ENCODE data around the gene CXorf49. TPM values are rescaled to one million over a fixed set of nuclear protein-coding genes. Genes with fewer than 3 reads are reported as not detected.
A peak's percentile ranks its signal among the peaks of the same experiment; 100 is the strongest.
"Not testable (repeated sequence)": the region's sequence is repeated elsewhere in the genome, so short reads cannot be mapped to it uniquely, and the experiment has no call there.

The CXorf49 gene
- total RNA-seq (not detected), polyA plus RNA-seq (not detected)
- long read RNA-seq, donor 1, partial matches to known transcripts: 0 of 24 reads
- long read RNA-seq, donor 1, other reads (novel, unspliced or antisense): 24 of 24 reads
- long read RNA-seq, donor 2: 0 reads
- long read RNA-seq, donor 3: 0 reads
- long read RNA-seq, donor 4: 0 reads
- long read RNA-seq, donor 5: 0 reads
- long read RNA-seq, donor 6: 0 reads
- long read RNA-seq, donor 7: 0 reads
- long read RNA-seq, donor 8: 0 reads
- long read RNA-seq, donor 9: 0 reads
- long read RNA-seq, donor 10: 0 reads

- H3K4me1 ChIP-seq (replicated peaks in 1 of 2); H3K4me3 ChIP-seq; DNase-seq; H3K36me3 ChIP-seq (replicated peaks in 1 of 2); H3K27me3 ChIP-seq; H3K9me3 ChIP-seq (replicated peaks in 1 of 3); intact Hi-C loops (cut with DNase I); H3K27ac ChIP-seq: not testable (repeated sequence)
- WGBS, 4 donors: no CpG with 5 or more reads among the region's 30 CpGs
Measured at GRCh38 chrX:71718185-71718584, at the start of gene CXorf49. CXorf49 (minus strand) TSS chrX:71718285; CDS start chrX:71718151, 134 bp downstream.

GRCh38 chrX:71767134-71767533 lies 49.0 kb upstream of the CXorf49 start:
- DNase-seq; H3K4me3 ChIP-seq; H3K27ac ChIP-seq; H3K9me3 ChIP-seq (replicated peaks in 1 of 3); H3K27me3 ChIP-seq; H3K36me3 ChIP-seq (replicated peaks in 1 of 2); H3K4me1 ChIP-seq (replicated peaks in 1 of 2); intact Hi-C loops (cut with DNase I): not testable (repeated sequence)
- WGBS, 4 donors: no CpG with 5 or more reads among the region's 14 CpGs

DNA sequence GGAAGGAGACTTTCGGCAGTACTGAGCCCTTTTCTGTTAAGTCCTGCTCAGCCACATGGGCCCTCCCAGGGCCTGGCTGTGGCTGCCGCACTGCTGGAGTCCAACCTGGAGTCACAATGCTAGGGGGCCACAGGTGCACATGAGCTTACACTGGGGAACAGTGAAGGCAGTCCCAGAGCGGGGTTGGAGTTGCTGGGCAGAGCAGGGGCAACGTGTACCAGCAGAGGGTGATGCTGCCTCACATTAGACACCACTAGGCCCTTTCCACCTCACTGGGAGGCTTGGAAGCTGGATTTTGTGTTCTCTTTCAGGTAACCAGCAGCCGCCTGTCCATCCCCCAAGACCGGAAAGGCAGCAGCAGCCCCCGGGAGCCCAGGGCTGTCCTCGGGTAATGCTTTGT lies 47.5 kb upstream of the CXorf49 start:
- intact Hi-C loops (cut with DNase I); H3K27me3 ChIP-seq; H3K27ac ChIP-seq; H3K36me3 ChIP-seq (replicated peaks in 1 of 2); H3K4me1 ChIP-seq (replicated peaks in 1 of 2); DNase-seq; H3K4me3 ChIP-seq; H3K9me3 ChIP-seq (replicated peaks in 1 of 3): not testable (repeated sequence)
- no CpG with 5 or more reads among the region's 8 CpGs for WGBS, 4 donors

DNA sequence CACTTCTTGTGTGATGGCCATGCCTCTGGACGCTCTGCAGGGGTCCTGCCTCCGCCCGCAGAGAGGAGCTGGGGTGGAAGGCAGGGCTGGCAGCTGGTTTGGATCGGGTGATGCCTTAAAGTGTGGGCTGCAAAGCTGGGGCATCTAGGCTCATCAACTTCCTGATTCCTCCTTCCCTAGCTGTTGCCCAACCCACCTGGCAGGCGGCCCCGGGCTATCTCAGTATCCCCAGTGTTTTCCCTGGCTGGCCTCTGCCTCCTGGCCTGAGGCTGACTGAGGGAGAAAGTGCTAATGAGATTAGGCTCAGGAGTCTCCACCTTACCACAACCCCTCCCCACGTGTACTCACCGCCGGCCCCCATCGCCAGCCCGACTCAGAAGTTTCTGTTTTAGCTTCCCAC lies 46.7 kb upstream of the CXorf49 start:
- DNase-seq; intact Hi-C loops (cut with DNase I); H3K4me1 ChIP-seq (replicated peaks in 1 of 2); H3K9me3 ChIP-seq (replicated peaks in 1 of 3); H3K36me3 ChIP-seq (replicated peaks in 1 of 2); H3K27me3 ChIP-seq; H3K4me3 ChIP-seq; H3K27ac ChIP-seq: not testable (repeated sequence)
- WGBS, 4 donors: no CpG with 5 or more reads among the region's 11 CpGs

DNA sequence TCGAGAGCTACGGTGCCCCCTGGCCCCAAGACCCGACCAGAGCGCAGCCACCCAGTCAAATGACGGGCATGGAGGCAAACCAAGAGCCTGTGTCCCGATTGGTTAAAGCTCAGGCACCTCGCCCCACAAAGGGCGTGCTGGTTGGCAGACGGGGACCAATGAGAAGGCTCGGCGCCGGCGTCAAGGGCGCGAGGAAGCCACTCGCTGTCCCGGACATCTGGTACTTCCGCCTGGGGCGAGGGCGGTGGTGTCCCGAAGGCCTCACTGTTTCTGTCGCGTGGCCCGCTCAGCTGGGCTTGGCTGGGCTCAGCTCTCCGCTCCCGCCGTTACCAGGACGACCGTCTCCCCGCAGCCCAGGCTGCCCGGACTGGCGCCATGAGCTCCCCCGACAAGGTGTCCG lies 45.0 kb upstream of the CXorf49 start, which contains the start of gene CXorf49B:
CXorf49B (plus strand) TSS at position 301 of the 400 bp plus-strand sequence; CDS start at position 376, 75 bp downstream.
- H3K4me1 ChIP-seq (replicated peaks in 1 of 2); H3K27ac ChIP-seq; H3K4me3 ChIP-seq; H3K27me3 ChIP-seq; intact Hi-C loops (cut with DNase I); H3K9me3 ChIP-seq (replicated peaks in 1 of 3); DNase-seq; H3K36me3 ChIP-seq (replicated peaks in 1 of 2): not testable (repeated sequence)
- no CpG with 5 or more reads among the region's 34 CpGs for WGBS, 4 donors

DNA sequence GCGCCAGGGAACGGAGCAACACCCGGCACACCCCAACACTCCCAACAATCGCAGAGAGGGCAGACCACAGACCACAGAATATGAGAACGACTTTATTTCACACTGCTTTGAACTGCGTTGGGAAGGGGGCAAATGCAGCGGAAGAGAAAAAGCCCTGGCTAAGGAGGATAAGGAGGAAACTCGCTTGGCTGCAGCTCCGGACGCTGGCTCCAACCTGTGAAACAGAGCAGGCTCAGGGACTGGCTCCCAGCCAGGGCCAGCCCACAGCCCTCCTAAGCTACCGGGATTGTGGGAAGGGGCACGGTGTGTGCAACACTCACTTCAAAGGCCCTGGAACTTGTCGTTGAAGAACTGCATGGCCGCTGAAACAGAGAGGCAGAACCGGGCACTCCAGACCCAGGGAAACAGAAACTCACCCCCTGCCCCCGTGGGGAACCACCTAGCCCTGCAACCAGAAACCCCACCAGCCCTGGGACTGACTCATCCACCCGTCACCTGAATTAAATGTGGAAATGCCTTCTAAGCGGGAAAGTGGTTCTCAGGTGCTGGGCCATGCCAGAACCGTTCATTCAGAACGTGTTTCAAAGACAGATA lies 42.7 kb upstream of the CXorf49 start:
- H3K9me3 ChIP-seq (replicated peaks in 1 of 3); H3K27me3 ChIP-seq; H3K36me3 ChIP-seq (replicated peaks in 1 of 2); DNase-seq; H3K27ac ChIP-seq; H3K4me3 ChIP-seq; intact Hi-C loops (cut with DNase I); H3K4me1 ChIP-seq (replicated peaks in 1 of 2): not testable (repeated sequence)
- no CpG with 5 or more reads among the region's 20 CpGs for WGBS, 4 donors

DNA sequence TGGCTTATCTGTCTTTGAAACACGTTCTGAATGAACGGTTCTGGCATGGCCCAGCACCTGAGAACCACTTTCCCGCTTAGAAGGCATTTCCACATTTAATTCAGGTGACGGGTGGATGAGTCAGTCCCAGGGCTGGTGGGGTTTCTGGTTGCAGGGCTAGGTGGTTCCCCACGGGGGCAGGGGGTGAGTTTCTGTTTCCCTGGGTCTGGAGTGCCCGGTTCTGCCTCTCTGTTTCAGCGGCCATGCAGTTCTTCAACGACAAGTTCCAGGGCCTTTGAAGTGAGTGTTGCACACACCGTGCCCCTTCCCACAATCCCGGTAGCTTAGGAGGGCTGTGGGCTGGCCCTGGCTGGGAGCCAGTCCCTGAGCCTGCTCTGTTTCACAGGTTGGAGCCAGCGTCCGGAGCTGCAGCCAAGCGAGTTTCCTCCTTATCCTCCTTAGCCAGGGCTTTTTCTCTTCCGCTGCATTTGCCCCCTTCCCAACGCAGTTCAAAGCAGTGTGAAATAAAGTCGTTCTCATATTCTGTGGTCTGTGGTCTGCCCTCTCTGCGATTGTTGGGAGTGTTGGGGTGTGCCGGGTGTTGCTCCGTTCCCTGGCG lies 2.3 kb upstream of the CXorf49 start:
- no CpG with 5 or more reads among the region's 20 CpGs for WGBS, 4 donors
- H3K36me3 ChIP-seq (replicated peaks in 1 of 2); H3K4me3 ChIP-seq; H3K27ac ChIP-seq; DNase-seq; intact Hi-C loops (cut with DNase I); H3K9me3 ChIP-seq (replicated peaks in 1 of 3); H3K27me3 ChIP-seq; H3K4me1 ChIP-seq (replicated peaks in 1 of 2): not testable (repeated sequence)

DNA sequence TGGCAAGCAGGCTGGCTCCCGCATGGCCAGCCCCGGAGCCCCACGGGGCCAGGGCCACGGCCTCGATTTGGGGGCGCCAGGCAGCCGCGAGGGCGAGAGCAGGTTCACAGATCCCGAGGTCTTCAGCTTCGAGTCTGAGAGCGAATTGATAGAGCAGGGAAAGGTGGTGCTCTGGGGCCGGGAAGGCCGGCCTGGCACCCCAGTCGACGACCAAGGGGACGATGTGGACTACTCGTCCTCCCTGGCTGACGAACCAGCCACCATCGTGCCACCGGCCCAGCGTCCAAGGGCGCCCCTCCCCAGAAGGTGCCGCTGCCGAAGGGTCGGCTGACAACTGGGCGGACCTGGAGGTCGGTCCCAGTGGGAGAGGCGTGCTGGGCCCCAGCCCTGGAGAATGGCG lies 1.1 kb upstream of the CXorf49 start:
- H3K4me3 ChIP-seq; H3K27ac ChIP-seq; H3K4me1 ChIP-seq (replicated peaks in 1 of 2); H3K27me3 ChIP-seq; H3K9me3 ChIP-seq (replicated peaks in 1 of 3); H3K36me3 ChIP-seq (replicated peaks in 1 of 2); intact Hi-C loops (cut with DNase I): not testable (repeated sequence)
- DNase-seq: peak in 2 of 7 donors; percentile 0 to 2
- WGBS, 4 donors: 65 to 87% methylated on average over 7 to 9 of the region's 30 CpGs; no CpG with 5 or more reads in 2 of the 4 donors

- intact Hi-C loops (cut with DNase I); H3K4me1 ChIP-seq (replicated peaks in 1 of 2); H3K4me3 ChIP-seq; DNase-seq; H3K27ac ChIP-seq; H3K36me3 ChIP-seq (replicated peaks in 1 of 2); H3K27me3 ChIP-seq; H3K9me3 ChIP-seq (replicated peaks in 1 of 3): not testable (repeated sequence)
- WGBS, 4 donors: no CpG with 5 or more reads among the region's 12 CpGs
Measured at GRCh38 chrX:71716323-71716722, 1.8 kb downstream of the CXorf49 start.

GRCh38 chrX:71715551-71715950 lies 2.5 kb downstream of the CXorf49 start:
- intact Hi-C loops (cut with DNase I); DNase-seq; H3K4me3 ChIP-seq; H3K4me1 ChIP-seq (replicated peaks in 1 of 2); H3K9me3 ChIP-seq (replicated peaks in 1 of 3); H3K27ac ChIP-seq; H3K27me3 ChIP-seq; H3K36me3 ChIP-seq (replicated peaks in 1 of 2): not testable (repeated sequence)
- WGBS, 4 donors: no CpG with 5 or more reads among the region's 8 CpGs

DNA sequence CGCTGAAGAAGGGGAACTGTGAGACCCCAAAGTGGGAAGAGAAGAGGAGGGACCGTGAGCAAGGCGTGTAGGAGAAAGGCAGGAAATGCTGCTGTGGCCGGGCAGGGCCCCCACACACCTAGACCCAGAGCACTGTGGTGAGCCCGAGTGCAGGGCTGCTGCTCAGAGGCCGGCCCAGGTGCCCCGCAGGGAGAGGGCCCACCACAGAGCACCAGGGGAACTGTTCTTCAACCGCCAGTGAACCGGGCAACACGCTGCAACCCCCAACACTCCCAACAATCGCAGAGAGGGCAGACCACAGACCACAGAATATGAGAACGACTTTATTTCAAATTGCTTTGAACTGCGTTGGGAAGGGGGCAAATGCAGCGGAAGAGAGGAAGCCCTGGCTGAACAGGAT lies 4.0 kb downstream of the CXorf49 start:
- WGBS, 4 donors: no CpG with 5 or more reads among the region's 14 CpGs
- H3K9me3 ChIP-seq (replicated peaks in 1 of 3); H3K36me3 ChIP-seq (replicated peaks in 1 of 2); H3K4me1 ChIP-seq (replicated peaks in 1 of 2); DNase-seq; H3K27me3 ChIP-seq; intact Hi-C loops (cut with DNase I); H3K4me3 ChIP-seq; H3K27ac ChIP-seq: not testable (repeated sequence)

All from adrenal gland (tissue), 19 donors.